Activated CD8-positive, alpha-beta memory T cell treated with anti-CD3 and anti-CD28 coated beads, Interleukin-2, amount 50 U/mL, for 1 hour (primary cell): ENCODE data around the gene XRN1.
"Not testable (repeated sequence)": the region's sequence is repeated elsewhere in the genome, so short reads cannot be mapped to it uniquely, and the experiment has no call there.

ENCODE experiments used
- DNase-seq: peaks from one replicate; pipeline ENCODE4 v3.0.0-alpha.2; 2020; ENCODE audit errors: extremely low read depth

XRN1 gene

DNA sequence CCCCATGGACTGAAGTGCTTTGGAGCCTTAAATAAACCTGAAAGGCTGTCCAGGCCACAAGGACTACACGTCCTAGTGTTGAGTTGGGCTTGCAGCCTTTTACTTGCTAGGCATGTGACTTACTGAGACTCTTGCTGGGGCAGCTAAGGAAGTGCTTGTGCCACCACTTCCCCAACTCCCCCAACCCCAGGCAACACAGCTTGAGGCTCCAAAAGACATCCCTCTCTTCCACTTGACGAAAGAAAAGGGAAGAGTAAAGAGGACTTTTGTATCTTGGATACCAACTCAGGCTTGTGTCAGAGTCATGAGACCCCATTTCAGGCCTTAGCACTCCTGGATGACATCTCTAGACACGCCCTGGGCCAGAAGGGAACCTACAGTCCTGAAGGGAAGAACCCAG is 109.8 kb downstream of the XRN1 start:
- DNase-seq, result no peak

DNA sequence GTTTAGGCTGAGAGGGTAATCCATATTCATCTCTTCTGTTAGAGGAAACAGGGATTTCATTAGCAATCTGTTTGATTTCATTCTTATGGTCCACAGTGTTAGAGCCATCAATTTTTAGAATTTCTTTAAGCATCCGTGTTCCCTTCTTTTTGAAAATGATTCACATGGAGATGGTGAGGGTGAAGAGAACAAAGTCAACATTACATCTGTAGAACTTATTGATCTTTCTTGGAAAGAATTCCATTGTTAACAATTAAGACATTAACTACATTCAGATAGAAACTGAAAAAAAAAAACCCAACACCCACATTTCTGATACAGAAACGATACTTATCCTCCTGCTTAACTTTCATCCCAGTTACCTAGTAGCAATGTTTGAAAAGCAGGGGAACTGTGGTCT is 115.4 kb downstream of the XRN1 start:
- DNase-seq, result no peak

DNA sequence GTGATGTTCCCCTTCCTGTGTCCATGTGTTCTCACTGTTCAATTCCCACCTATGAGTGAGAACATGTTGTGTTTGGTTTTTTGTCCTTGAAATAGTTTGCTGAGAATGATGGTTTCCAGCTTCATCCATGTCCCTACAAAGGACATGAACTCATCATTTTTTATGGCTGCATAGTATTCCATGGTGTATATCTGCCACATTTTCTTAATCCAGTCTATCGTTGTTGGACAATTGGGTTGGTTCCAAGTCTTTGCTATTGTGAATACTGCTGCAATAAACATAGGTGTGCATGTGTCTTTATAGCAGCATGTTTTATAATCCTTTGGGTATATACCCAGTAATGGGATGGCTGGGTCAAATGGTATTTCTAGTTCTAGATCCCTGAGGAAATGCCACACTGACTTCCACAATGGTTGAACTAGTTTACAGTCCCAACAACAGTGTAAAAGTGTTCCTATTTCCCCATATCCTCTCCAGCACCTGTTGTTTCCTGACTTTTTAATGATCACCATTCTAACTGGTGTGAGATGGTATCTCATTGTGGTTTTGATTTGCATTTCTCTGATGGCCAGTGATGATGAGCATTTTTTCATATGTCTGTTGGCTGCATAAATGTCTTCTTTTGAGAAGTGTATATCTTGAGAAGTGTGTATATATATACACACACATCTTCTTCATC is 123.4 kb downstream of the XRN1 start:
- DNase-seq, result not testable (repeated sequence)

DNA sequence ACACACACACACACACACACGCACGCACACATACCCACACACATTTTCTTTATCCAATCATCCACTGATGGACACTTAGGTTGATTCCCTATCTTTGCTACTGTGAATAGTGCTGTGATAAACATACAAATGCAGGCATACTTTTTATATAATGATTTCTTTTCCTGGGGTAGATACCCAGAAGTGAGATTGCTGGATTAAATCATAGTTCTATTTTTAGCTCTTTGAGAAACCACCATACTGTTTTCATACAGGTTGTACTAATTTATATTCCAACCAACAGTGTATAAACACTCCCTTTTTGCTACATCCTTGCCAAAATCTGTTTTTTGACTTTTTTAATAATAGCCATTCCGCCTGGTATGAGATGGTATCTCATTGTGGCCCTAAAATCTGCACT is 127.9 kb downstream of the XRN1 start:
- DNase-seq, result no peak

DNA sequence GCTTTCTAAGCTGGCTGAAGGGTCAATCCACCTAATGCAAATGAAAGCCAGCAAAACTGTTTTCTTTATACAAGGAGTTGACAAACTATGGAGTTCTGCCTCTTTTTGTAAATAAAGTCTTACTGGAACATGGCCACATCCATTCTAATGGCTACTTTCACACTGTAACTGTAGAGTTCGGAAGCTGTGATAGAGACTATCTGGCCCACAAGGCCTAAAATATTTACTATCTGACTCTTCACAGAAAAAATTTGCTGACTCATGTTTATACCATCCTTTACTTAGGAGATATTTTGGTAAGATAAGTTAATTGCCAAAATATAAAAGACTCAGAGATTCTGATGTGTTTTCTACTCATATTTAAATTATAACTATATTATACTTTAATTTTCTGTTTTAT is 128.7 kb downstream of the XRN1 start:
- DNase-seq, result no peak

DNA sequence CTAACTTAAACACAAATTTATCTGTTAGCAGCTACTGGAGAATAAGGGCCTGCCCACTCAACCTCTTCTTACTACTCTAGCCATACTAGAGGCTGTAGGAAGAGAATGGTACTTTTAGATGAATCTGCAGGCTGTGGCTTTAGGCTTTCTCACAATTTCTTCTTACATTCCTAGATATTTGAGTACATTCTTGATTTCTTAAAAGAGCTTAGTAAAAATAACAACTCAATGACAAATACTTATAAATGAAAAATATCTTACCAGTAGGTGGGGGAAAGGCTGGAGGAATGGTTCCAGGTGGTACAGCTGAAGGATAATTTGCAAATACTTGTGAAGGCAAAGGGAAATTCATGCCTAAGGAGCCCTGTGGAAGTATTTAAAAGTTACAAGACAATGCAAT is 129.5 kb downstream of the XRN1 start:
- DNase-seq, result no peak

DNA sequence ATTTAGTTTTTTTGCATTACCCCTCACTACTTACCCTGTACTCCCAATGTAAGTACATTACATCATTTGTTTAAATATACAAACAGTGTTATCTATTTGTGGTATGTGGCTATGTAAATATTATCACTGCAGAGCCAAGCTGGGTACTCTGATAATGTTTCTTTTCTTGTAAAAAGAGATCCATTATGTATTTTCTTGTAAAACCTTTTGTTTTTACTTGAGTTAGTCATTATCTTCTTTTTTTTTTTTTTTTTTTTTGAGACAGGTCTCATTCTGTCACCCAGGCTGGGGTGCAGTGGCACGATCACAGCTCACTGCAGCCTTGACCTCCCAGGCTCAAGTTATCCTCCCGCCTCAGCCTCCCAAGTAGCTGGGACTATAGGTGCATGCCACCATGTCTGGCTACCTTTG is 131.9 kb downstream of the XRN1 start:
- not testable (repeated sequence) for DNase-seq

DNA sequence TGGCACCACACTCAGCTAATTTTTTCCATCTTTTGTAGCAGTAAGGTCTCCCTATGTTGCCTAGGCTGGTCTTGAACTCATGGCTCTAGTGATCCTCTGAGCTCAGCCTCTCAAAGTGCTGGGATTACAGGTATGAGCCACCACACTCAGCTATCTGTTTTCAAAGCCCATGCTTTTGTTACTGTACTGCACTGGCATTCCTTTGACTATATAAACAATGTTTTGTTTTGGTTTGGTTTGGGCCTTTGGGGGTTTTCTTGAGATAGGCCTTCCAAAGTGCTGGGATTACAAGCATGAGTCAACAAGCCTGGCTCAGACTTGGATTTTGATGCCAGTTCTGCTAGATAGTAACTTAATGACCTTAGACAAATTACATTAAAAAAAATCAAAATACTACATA is 132.8 kb downstream of the XRN1 start:
- no peak for DNase-seq

DNA sequence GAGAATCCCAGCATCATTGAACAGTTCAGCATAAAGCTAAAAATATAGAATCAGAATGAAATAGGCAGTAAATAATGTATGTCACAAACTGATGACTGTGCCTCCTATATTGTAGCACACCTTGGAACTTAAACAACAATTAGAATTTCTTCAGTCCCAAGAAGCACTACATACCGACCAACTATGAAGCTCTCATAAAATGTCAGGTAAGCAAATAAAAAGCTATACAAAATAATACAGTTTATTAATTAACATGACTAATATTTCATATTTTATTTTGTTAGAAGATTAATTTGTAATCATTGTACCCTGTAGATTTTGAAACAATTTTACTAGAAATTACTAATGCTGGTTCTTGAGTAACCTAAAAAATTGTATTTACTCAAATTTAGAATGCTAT is 137.4 kb downstream of the XRN1 start:
- DNase-seq, result no peak

DNA sequence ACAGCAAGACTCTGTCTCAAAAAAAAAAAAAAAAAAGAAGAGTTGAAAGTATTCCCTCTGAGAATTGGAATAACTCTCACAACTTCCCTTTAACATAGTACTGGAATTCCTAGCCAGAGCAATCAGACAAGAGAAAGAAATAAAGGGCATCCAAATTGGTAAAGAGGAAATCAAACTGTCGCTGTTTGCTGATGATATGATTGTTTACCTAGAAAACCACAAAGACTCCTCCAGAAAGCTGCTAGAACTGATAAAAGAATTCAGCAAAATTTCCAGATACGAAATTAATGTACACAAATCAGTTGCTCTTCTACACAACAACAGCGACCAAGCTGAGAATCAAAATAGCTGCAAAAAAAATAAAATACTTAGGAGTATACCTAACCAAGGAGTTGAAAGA is 145.0 kb downstream of the XRN1 start:
- DNase-seq, result not testable (repeated sequence)

DNA sequence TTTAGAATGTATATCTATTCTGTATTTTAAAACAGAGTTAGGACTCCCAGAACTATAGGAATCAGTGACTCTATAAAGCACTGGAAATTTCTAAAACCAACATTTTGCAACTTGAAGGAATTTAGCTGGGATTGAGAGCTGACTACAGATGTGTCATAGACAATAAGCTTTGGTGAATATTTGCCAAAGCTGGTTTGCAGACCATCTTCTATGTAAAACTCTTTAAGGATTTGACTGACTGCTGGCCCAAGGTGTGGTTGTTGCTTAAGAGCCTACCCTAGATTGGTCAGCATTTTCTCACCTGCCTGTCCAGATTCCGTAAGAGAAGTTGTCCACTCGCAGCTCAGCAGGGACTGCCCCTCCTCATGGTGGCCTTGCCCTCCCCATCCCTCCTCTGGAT is 149.2 kb downstream of the XRN1 start:
- no peak for DNase-seq

DNA sequence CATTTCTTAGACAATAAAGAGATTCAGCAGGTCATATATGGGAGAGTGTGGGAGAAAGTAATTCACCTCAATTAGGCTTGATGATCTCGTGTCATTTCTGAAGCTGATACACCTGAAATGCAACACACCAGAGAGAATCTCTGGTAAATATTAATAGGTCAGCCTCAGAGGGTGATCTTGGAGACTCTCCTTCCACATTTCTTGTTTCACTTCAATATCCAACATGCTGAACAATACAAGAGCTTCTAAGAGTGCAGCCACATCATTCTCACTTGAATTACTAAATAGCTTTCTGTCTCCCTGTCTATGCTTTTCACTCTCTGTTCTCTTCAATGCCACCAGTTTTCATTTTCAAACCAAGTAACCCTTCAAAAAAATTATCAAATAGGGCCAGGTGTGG is 151.3 kb downstream of the XRN1 start:
- no peak for DNase-seq

DNA sequence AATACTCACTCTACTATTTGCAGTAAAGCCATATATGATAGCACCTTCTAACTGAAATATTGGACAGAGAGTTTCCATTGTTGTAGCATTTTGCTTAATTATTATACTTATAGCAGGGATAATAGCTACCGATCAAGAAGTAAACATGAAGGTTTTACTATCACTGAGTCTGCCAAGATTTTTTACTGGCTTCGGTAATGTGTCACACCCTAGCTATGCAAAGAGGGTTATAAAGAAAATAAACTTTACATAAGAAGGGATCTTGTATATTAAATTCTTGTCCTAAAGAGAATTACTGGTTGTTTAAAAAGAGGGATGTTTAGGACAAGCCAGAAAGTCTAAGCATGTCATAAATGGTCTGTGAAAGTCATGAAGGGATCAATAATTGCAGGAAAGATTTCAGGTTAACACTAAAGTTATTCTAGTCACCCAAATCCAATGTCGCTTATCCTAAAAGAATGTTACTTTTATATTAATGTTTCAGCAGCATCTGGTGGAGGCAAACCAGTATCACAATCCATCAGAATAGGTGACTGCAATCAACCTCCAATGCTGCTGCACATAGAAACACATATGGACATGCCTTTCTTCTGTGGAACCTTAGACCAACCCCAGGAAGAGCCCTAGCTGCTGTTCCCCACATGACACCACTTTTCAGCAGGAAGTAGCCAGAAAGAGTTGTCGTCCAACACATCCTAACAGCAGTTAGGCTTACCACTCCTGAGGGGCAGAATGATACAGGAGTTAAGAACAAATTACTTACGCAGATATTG is 159.8 kb downstream of the XRN1 start:
- DNase-seq, result no peak

DNA sequence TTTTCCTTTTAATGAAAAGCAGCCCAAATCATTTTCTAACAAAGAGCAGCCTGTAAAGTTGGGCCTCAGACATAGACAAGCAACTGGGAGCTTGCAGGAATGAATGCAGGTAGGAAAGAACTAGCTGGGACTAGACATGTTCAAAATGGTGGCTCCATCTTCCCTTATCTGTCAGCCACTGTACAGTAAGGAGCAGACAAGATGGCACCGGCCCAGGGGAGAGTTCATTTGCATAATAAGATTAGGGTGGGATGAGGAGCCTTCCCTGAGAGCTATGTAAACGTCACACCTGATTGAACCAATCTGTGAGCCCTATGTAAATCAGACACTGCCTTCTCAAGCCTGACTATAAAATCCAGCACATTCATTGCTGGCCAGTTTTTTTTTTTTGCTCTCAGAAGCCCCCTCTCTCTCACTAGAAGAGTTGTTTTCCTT is 162.7 kb downstream of the XRN1 start:
- no peak for DNase-seq

DNA sequence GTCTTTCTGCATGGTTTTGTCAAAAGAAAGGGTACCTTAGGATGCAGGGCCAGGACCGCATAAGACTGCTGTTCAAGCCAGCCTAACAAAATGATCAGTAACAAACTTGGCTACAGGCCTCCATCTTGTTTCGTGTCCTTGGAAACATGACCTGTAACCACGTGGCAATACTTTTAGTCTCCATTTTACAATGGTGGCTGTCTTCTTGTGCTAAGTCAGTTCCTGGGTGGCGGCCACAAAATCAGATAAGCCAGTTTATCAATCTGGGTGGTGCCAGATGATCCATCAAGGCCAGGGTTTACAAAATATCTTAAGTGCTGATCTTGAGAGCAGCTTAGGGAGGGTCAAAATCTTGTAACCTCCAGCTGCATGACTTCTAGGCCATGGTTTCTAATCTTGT is 165.3 kb downstream of the XRN1 start:
- DNase-seq, result no peak

DNA sequence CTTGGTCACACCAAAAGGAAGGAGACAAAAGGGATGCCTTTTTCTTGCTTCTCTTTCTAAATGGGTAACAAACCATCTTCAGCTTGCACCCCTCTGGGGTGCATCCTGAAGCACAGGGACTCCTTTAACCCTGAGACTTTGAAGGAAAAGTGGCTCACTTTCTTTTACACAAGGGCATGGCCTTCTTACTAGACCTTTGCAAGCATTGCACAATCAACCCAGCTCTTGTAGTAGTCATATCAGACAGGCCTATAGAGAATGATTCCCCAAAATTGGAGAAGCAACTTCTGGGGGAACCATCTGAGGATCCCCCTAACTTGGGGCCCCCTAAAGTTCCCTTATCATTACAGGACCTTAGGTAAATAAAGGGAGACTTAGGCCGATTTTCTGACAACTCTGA is 166.4 kb downstream of the XRN1 start:
- DNase-seq, result no peak

DNA sequence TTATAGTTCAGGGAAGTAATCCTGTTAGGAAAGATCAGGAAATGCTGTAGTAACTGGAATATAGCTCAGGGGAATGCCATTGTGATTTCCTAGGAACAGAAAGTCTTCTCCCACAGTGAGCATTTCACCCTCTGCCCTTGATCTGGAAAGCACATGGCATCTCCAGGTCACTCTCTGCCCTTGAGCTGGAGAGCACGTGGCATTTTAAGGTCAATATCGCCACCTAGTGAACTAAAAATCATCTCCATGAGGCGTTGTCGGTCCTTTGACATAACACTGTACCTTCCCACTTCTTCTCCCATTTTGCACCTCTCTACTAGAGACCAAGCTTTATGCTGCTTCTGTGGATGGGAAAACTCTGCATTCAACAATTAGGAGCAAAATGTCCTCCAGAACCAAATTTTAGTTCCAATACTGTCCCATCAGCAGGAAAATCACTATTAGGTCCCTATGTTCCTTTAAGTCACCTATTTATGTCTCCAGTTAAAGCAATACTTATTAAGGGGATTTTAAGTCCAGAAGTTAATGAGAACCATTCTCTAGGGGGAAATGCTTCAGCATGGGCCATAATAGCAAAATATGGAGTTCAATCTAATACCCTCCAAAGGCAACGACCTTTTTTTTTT is 167.8 kb downstream of the XRN1 start:
- no peak for DNase-seq

DNA sequence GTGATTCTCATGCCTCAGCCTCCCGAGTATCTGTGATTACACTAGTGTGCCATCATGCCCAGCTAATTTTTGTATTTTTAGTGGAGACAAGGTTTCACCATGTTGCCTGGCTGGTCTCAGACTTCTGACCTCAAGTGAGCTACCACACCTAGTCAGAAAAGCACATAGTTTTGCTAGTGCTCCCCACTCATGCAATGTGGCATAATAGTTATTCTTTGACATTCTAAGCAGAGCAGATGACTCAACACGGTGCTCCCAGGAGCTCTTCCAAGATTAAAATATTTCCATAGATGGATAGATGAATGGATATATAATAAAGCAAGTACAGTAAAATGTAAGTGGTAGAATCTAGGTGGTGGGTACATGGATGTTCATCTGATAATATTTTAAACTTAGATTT is 169.4 kb downstream of the XRN1 start:
- no peak for DNase-seq

DNA sequence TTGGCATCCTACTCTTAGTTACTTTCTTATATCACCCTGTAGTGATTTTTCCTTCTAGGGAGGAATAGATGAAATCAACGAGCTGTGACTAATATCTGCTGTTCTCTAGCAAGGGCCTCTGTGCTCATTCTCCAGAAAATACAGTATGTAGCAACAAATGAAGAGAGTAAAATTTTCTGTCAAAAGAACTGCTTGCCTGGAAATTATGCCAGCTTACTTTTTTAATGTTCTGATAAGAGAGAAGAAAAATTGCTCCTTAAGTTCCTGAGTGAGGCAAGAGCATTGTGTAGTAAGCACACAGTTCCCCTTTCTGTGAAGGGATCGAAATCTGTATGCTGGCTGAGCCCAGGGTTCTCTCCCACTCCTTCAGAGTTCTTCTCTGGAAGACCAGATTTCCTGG is 171.1 kb downstream of the XRN1 start:
- no peak for DNase-seq

DNA sequence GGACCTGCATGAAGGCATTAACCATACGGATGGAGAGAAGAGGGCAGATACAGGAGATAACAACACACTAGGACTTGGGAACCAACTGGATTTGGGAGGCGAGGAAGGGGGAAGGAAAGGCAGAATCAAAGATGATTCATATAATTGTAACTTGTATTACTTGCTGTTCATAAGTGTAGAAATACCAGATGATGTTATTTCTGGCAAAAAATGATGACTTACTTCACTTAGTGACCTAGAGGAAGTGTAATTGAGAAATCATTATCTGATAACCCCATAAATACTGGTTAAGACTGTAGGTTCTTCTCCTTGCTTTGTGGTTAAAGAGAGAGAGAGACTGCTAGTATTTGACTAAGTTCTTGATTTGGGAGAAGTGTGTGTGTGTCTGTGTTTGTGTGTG is 172.0 kb downstream of the XRN1 start:
- DNase-seq, result no peak

DNA sequence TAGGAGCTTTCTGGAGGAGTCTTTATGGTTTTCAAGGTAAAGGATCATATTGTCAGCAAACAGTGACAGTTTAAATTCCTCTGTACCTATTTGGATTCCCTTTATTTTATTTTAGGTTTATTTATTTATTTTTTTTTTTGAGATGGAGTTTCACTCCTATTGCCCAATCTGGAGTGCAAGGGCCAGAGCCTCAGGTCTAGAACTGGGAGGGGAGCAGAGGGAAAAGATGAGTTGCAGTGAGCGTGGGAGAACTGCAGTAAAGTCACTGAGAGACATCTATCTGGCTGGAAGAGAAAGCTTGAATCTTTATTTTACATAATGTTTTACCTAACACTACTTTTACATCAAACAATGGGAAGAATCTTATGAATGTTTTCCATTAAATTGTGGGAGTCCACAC is 172.9 kb downstream of the XRN1 start:
- DNase-seq, result no peak

DNA sequence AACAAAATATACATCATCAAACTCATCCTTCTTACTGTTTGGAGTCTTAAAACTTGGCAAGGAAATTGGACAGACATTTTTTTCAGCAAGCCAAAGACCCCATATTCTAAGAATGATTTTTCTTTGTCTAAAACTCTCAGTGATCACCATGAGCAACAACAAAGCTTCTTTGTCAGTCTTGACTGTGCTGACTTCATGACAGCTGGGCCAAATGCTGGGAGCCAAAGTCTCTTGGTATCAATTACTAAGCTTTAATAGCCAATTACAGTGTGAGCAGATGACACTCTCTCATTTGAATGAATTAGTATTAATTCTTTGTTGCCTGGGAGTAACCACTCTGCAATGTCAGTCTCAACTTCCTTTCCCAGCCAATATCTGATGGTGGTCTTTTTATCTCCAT is 174.3 kb downstream of the XRN1 start:
- no peak for DNase-seq

DNA sequence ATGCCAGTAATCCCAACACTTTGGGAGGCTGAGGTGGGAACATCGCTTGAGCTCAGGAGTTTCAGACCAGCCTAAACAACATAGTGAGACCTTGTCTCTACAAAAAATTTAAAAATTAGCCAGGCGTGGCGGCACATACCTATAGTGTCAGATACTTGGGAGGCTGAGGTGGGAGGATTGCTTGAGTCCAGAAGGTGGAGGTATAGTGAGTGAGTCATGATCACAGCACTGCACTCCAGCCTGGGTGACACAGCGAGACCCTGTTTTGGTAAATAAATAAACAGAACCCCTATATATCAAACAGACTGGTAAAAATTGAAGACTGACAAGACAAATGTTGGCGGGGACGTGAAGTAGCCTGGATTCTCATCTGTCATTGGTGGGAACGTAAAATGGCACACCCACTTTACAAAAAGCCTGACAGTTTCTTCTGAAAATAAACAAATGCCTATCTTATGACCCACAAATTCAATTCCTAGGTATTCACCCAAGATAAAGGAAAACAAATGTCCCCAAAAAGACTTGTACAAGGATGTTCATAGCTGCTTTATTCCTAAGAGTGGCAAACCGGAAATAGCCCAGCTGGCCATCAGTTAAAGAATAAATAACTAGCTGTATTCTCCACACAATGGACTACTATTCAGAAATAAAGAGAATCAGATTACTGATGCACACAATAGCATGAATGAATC is 175.5 kb downstream of the XRN1 start:
- no peak for DNase-seq
